Ectodermal cell (in vitro differentiated cells): ENCODE data around the gene CAP2.
"Not testable (repeated sequence)": the region's sequence is repeated elsewhere in the genome, so short reads cannot be mapped to it uniquely, and the experiment has no call there.

ENCODE experiments used
- H3K27ac ChIP-seq: 2 replicates; pipeline ENCODE4 v1.7.0; 2013; ENCODE audit warnings: mild to moderate bottlenecking, low read depth, low read length; ENCODE audit not compliant: insufficient read depth, poor library complexity, severe bottlenecking
- H3K27me3 ChIP-seq: 2 replicates; pipeline ENCODE4 v1.7.0; 2013; ENCODE audit warnings: mild to moderate bottlenecking, low read length; ENCODE audit not compliant: insufficient read depth, control insufficient read depth, poor library complexity, severe bottlenecking
- H3K36me3 ChIP-seq: one replicate; pipeline ENCODE4 v1.7.0; 2013; ENCODE audit warnings: low read length; ENCODE audit not compliant: control insufficient read depth, insufficient read depth
- H3K4me1 ChIP-seq: one replicate; pipeline ENCODE4 v1.7.0; 2013; ENCODE audit warnings: low read length; ENCODE audit not compliant: control insufficient read depth, insufficient read depth
- H3K4me3 ChIP-seq: 2 replicates; pipeline ENCODE4 v1.7.0; 2013; ENCODE audit warnings: low read depth, low read length, control low read depth; ENCODE audit not compliant: insufficient read depth
- H3K9me3 ChIP-seq: 2 replicates; pipeline ENCODE4 v1.7.0; 2013; ENCODE audit warnings: mild to moderate bottlenecking, low read length, moderate library complexity; ENCODE audit not compliant: control insufficient read depth
- WGBS, 2 experiments: methylation state at CpG; one replicate each; pipeline ENCODE4 v1.1.7; 2013; ENCODE audit warnings: missing lambda C conversion rate in 2 of 2; 5-methylcytosine and 5-hydroxymethylcytosine counted together

The CAP2 gene

GRCh38 chr6:17396256-17396655 lies 2.9 kb downstream of the CAP2 start:
- WGBS, 2 experiments: 96 to 99% methylated on average over 3 of the region's 3 CpGs
- Histone ChIP-seq H3K36me3 (no peaks in the 10 kb centered on the region), H3K4me3 (no peak overlapping the region), H3K27me3 (no peaks in the 10 kb centered on the region), H3K9me3 (peaks cover 3% of the 10 kb centered on the region), H3K4me1 (no peaks in the 10 kb centered on the region), H3K27ac (no peak overlapping the region)

- peaks cover 3% of the 10 kb centered on the region for H3K9me3 ChIP-seq
- WGBS, 2 experiments: 83 to 100% methylated on average over 1 to 3 of the region's 3 CpGs
- no peak overlapping the region for H3K27ac ChIP-seq
- H3K4me1 ChIP-seq: no peaks in the 10 kb centered on the region
- no peaks in the 10 kb centered on the region for H3K36me3 ChIP-seq
- no peaks in the 10 kb centered on the region for H3K27me3 ChIP-seq
- H3K4me3 ChIP-seq: no peak overlapping the region
Measured at GRCh38 chr6:17397764-17398194, 4.4 kb downstream of the CAP2 start.

GRCh38 chr6:17405181-17405943 lies 12.0 kb downstream of the CAP2 start:
- H3K27me3 ChIP-seq, H3K4me3 ChIP-seq, H3K4me1 ChIP-seq, H3K36me3 ChIP-seq, H3K27ac ChIP-seq, H3K9me3 ChIP-seq: not testable (repeated sequence)
- WGBS, 2 experiments: 86 to 87% methylated on average over 6 to 7 of the region's 7 CpGs

- peaks cover 6% of the 10 kb centered on the region for H3K36me3 ChIP-seq
- no peaks in the 10 kb centered on the region for H3K27me3 ChIP-seq
- H3K4me3 ChIP-seq: no peak overlapping the region
- no peak overlapping the region for H3K27ac ChIP-seq
- H3K9me3 ChIP-seq: peaks cover 2% of the 10 kb centered on the region
- H3K4me1 ChIP-seq: no peaks in the 10 kb centered on the region
- WGBS, 2 experiments: 96 to 97% methylated on average over 8 of the region's 8 CpGs
Measured at GRCh38 chr6:17405944-17406245, 12.5 kb downstream of the CAP2 start.

- WGBS, 2 experiments: 82 to 88% methylated on average over 3 to 4 of the region's 4 CpGs
- Histone ChIP-seq H3K27me3 (no peaks in the 10 kb centered on the region), H3K36me3 (peaks cover 6% of the 10 kb centered on the region), H3K9me3 (peaks cover 2% of the 10 kb centered on the region), H3K4me3 (no peak overlapping the region), H3K27ac (no peak overlapping the region), H3K4me1 (no peaks in the 10 kb centered on the region)
Measured at GRCh38 chr6:17408081-17408480, 14.7 kb downstream of the CAP2 start.

- H3K27me3 ChIP-seq: no peaks in the 10 kb centered on the region
- H3K27ac ChIP-seq: no peak overlapping the region
- peaks cover 2% of the 10 kb centered on the region for H3K9me3 ChIP-seq
- no peak overlapping the region for H3K4me3 ChIP-seq
- 92 to 98% methylated on average over 4 of the region's 4 CpGs for WGBS, 2 experiments
- peaks cover 6% of the 10 kb centered on the region for H3K36me3 ChIP-seq
- no peaks in the 10 kb centered on the region for H3K4me1 ChIP-seq
Measured at GRCh38 chr6:17410281-17410680, 16.9 kb downstream of the CAP2 start.

- peaks cover 6% of the 10 kb centered on the region for H3K36me3 ChIP-seq
- H3K4me3 ChIP-seq: no peak overlapping the region
- no peaks in the 10 kb centered on the region for H3K27me3 ChIP-seq
- WGBS, 2 experiments: 96 to 98% methylated on average over 5 of the region's 5 CpGs
- H3K9me3 ChIP-seq: peaks cover 2% of the 10 kb centered on the region
- no peak overlapping the region for H3K27ac ChIP-seq
- peaks cover 8% of the 10 kb centered on the region for H3K4me1 ChIP-seq
Measured at GRCh38 chr6:17413313-17413750, 19.9 kb downstream of the CAP2 start.

- H3K27ac ChIP-seq, H3K27me3 ChIP-seq, H3K36me3 ChIP-seq, H3K4me3 ChIP-seq, H3K9me3 ChIP-seq: not testable (repeated sequence)
- peaks cover 18% of the 10 kb centered on the region for H3K4me1 ChIP-seq
- no CpG with 5 or more reads among the region's 1 CpG for WGBS, 2 experiments
Measured at GRCh38 chr6:17414395-17414794, 21.0 kb downstream of the CAP2 start.

- Histone ChIP-seq H3K4me1 (peaks cover 18% of the 10 kb centered on the region), H3K27me3 (no peaks in the 10 kb centered on the region), H3K36me3 (peaks cover under 1% of the 10 kb centered on the region), H3K9me3 (no peaks in the 10 kb centered on the region), H3K4me3 (no peak overlapping the region), H3K27ac (no peak overlapping the region)
- 90 to 94% methylated on average over 2 of the region's 2 CpGs for WGBS, 2 experiments
Measured at GRCh38 chr6:17415321-17415720, 21.9 kb downstream of the CAP2 start.

GRCh38 chr6:17416806-17417205 lies 23.4 kb downstream of the CAP2 start:
- H3K9me3 ChIP-seq: no peaks in the 10 kb centered on the region
- H3K4me1 ChIP-seq: peaks cover 18% of the 10 kb centered on the region
- H3K27me3 ChIP-seq: no peaks in the 10 kb centered on the region
- no peaks in the 10 kb centered on the region for H3K36me3 ChIP-seq
- no peak overlapping the region for H3K27ac ChIP-seq
- no peak overlapping the region for H3K4me3 ChIP-seq

- Histone ChIP-seq H3K27ac (peak overlapping the region; percentile 64), H3K9me3 (no peaks in the 10 kb centered on the region), H3K4me1 (peaks cover 18% of the 10 kb centered on the region), H3K27me3 (no peaks in the 10 kb centered on the region), H3K4me3 (no peak overlapping the region), H3K36me3 (no peaks in the 10 kb centered on the region)
- 74 to 78% methylated on average over 4 of the region's 4 CpGs for WGBS, 2 experiments
Measured at GRCh38 chr6:17417817-17418216, 24.4 kb downstream of the CAP2 start.
